Endothelial cell of umbilical vein (primary cell): Measurements from ENCODE around the gene NXF1. TPM values are rescaled to one million over a fixed set of nuclear protein-coding genes. Genes with fewer than 3 reads are reported as not detected.
"Not testable (repeated sequence)": the region's sequence is repeated elsewhere in the genome, so short reads cannot be mapped to it uniquely, and the experiment has no call there.

Experiments used
- BruUV-seq: library from RNA; stranded (reverse); fragments of 400-500 nt; replicated peaks from 2 replicates; lab custom pipeline; 2021; lab: Mats Ljungman, UMichigan
- CTCF ChIA-PET: fragments of 300-600, 350-600 bp; sonication (Branson Sonifier 250); formaldehyde crosslinking; loops from one replicate; lab custom pipeline; 2021; ENCODE audit warnings: antibody characterized with exemption, inconsistent platforms; lab: Charles Lee
- POLR2A ChIA-PET: fragments of 300-600, 350-600 bp; sonication (Branson Sonifier 250); formaldehyde crosslinking; loops from one replicate; lab custom pipeline; 2021; ENCODE audit warnings: antibody characterized with exemption, inconsistent platforms; lab: Charles Lee
- DNase-seq: peaks from one replicate; pipeline ENCODE4 v3.0.0-alpha.2; 2011; ENCODE audit warnings: low read depth, low spot score
- FAIRE-seq: peaks from 2 replicates; lab custom pipeline; 2011; peaks lifted over from hg19 to GRCh38; lab: Jason Lieb, UNC
- H2AFZ ChIP-seq: 2 replicates; pipeline ENCODE4 v1.6.0; 2012; ENCODE audit warnings: low read depth, low read length, control low read depth, inconsistent platforms
- H3K27ac ChIP-seq: 2 replicates; pipeline ENCODE4 v1.5.1; 2011; ENCODE audit warnings: low read depth, mild to moderate bottlenecking, control low read depth, low read length, moderate library complexity; ENCODE audit not compliant: insufficient read depth
- H3K27me3 ChIP-seq, 2 experiments: 2 replicates each; pipeline versions ENCODE4 v1.6.0 to v1.6.1; 2011; ENCODE audit warnings: low read length in 2 of 2, mixed read lengths in 1 of 2; ENCODE audit not compliant: control insufficient read depth in 2 of 2, insufficient read depth in 2 of 2
- H3K36me3 ChIP-seq, 2 experiments: 2 replicates in 1 of 2; 3 replicates in 1 of 2; pipeline ENCODE4 v1.5.1; 2011; ENCODE audit warnings: low read length in 2 of 2, mild to moderate bottlenecking in 1 of 2, moderate library complexity in 1 of 2; ENCODE audit not compliant: control insufficient read depth in 2 of 2, insufficient read depth in 2 of 2; ENCODE audit errors: extremely low read depth in 1 of 2
- H3K4me1 ChIP-seq: 3 replicates; pipeline ENCODE4 v1.5.1; 2011; ENCODE audit warnings: mild to moderate bottlenecking, low read length; ENCODE audit not compliant: control insufficient read depth, insufficient read depth; ENCODE audit errors: extremely low read depth
- H3K4me2 ChIP-seq: 2 replicates; pipeline ENCODE4 v1.6.1; 2011; ENCODE audit warnings: low read length, control low read depth, mixed read lengths; ENCODE audit not compliant: insufficient read depth
- H3K4me3 ChIP-seq, 3 experiments: fragments of 200-600 bp in 1 of 3; sonication (generic), shearing (Covaris generic) in 1 of 3; replicated peaks in 1 of 3; 2 replicates each; pipeline ENCODE4 v1.5.1; 2011 to 2016; ENCODE audit warnings: control low read depth in 3 of 3, low read length in 3 of 3, mild to moderate bottlenecking in 2 of 3, inconsistent platforms in 1 of 3, low read depth in 1 of 3, moderate library complexity in 1 of 3; ENCODE audit not compliant: insufficient read depth in 1 of 3
- H3K79me2 ChIP-seq: 2 replicates; pipeline ENCODE4 v1.6.0; 2012; ENCODE audit warnings: low read length, inconsistent platforms; ENCODE audit not compliant: control insufficient read depth, insufficient read depth
- H3K9ac ChIP-seq: replicated peaks from 2 replicates; pipeline ENCODE3; 2011; ENCODE audit warnings: low read length, control low read depth; ENCODE audit not compliant: insufficient read depth; ENCODE audit errors: extremely low read depth
- H3K9me1 ChIP-seq: replicated peaks from 3 replicates; pipeline ENCODE4 v1.6.0; 2011; ENCODE audit warnings: mild to moderate bottlenecking, low read length; ENCODE audit not compliant: control insufficient read depth, insufficient read depth; ENCODE audit errors: extremely low read depth
- H3K9me3 ChIP-seq: replicated peaks from 2 replicates; pipeline ENCODE4 v1.5.1; 2012; ENCODE audit warnings: low read length, inconsistent platforms; ENCODE audit not compliant: control insufficient read depth, insufficient read depth
- H4K20me1 ChIP-seq: replicated peaks from 2 replicates; pipeline ENCODE3; 2011; ENCODE audit warnings: mild to moderate bottlenecking, low read length; ENCODE audit not compliant: control insufficient read depth, insufficient read depth; ENCODE audit errors: extremely low read depth
- CTCF ChIP-seq, 2 donors: IDR thresholded peaks; 1 replicate in 1 of 2; 2 replicates in 1 of 2; pipeline ENCODE4 v1.5.1; 2011; ENCODE audit warnings: low read length in 2 of 2, mild to moderate bottlenecking in 2 of 2, moderate library complexity in 2 of 2, control low read depth in 1 of 2, inconsistent platforms in 1 of 2, low read depth in 1 of 2; ENCODE audit not compliant: insufficient read depth in 1 of 2; ENCODE audit errors: extremely low read depth in 1 of 2
- EZH2 ChIP-seq: IDR thresholded peaks from 2 replicates; pipeline ENCODE4 v1.6.1; 2012; ENCODE audit warnings: borderline replicate concordance, low read depth, mild to moderate bottlenecking, moderate library complexity, low read length, inconsistent platforms; ENCODE audit not compliant: severe bottlenecking
- FOS ChIP-seq: IDR thresholded peaks from 2 replicates; pipeline ENCODE4 v1.6.1; 2011; ENCODE audit warnings: mild to moderate bottlenecking, low read length, moderate library complexity, borderline replicate concordance; ENCODE audit not compliant: insufficient read depth
- GATA2 ChIP-seq: IDR thresholded peaks from 2 replicates; pipeline ENCODE4 v1.7.0; 2011; ENCODE audit warnings: low read depth, mild to moderate bottlenecking, moderate library complexity, mixed read lengths, low read length; ENCODE audit not compliant: insufficient read length, insufficient read depth
- JUN ChIP-seq: IDR thresholded peaks from 2 replicates; pipeline ENCODE4 v1.6.1; 2011; ENCODE audit warnings: borderline replicate concordance, low read depth; ENCODE audit not compliant: insufficient read length, insufficient read depth
- MAX ChIP-seq: IDR thresholded peaks from 2 replicates; pipeline ENCODE4 v1.6.1; 2011; ENCODE audit not compliant: insufficient read depth, insufficient read length
- MYC ChIP-seq: IDR thresholded peaks from one replicate; pipeline ENCODE4 v1.6.1; 2011; ENCODE audit warnings: mild to moderate bottlenecking, low read depth, low read length
- POLR2A ChIP-seq: IDR thresholded peaks from 2 replicates; pipeline ENCODE4 v1.6.1; 2012; ENCODE audit warnings: low read depth, mild to moderate bottlenecking, control low read depth, low read length
- POLR2AphosphoS5 ChIP-seq: IDR thresholded peaks from 2 replicates; pipeline ENCODE4 v1.6.1; 2012; ENCODE audit warnings: low read depth, mild to moderate bottlenecking, control low read depth, low read length, moderate library complexity; ENCODE audit not compliant: insufficient read depth
- dilution Hi-C: fragments of 300-500 bp; cut with MboI; formaldehyde crosslinking; loops from one replicate; pipeline ENCODE4 v1.15.0; 2019; ENCODE audit warnings: low sequenced_read_pairs; ENCODE audit not compliant: extremely low pct_ligation_motif_present
- intact Hi-C: fragments of 100-400 bp; cut with micrococcal nuclease; formaldehyde crosslinking; loops from one replicate; pipeline ENCODE4 v1.10.0; 2022
- polyA plus RNA-seq, 4 experiments: library from polyadenylated mRNA; depleted of rRNA in 3 of 4; stranded (reverse) in 3 of 4; unstranded in 1 of 4; fragments of >200 nt; gene quantifications; 2 replicates each; pipeline versions ENCODE4 v1.2.1 to v1.2.3, GENCODE V29; 2011 to 2012; ENCODE audit warnings: missing spikeins in 1 of 4
- total RNA-seq: library from RNA; stranded (reverse); gene quantifications from 2 replicates; pipeline ENCODE4 v1.2.3, GENCODE V29; 2021

NXF1 gene
- total and polyA plus RNA-seq, 2 donors (not counting 3 experiments of a cell fraction or from before 2014, with no cell fraction given) = 74.4 to 101 TPM

- Histone ChIP-seq H3K9ac (no peak overlapping the region), H3K27me3 (no peaks in the 10 kb centered on the region), H3K4me1 (peaks cover 5% of the 10 kb centered on the region), H3K4me3 (no peak overlapping the region), H2AFZ (no peak overlapping the region), H3K9me1 (no peaks in the 10 kb centered on the region), H3K36me3 (peaks cover 0 to 5% of the 10 kb centered on the region in 2 experiments), H3K27ac (no peak overlapping the region), H3K9me3 (no peaks in the 10 kb centered on the region), H3K79me2 (peaks cover 10% of the 10 kb centered on the region), H4K20me1 (no peaks in the 10 kb centered on the region), H3K4me2 (no peak overlapping the region)
- TF ChIP-seq FOS (no peak), POLR2AphosphoS5 (no peak), JUN (no peak), EZH2 (no peak), MAX (no peak), CTCF (IDR thresholded peaks at IDR 0.05; ENCODE audit: extremely low read depth in 1 of 2, insufficient read depth in 1 of 2, low read depth in 1 of 2, low read length in 2 of 2) (no peak), MYC (no peak), POLR2A (no peak), GATA2 (no peak)
- FAIRE-seq (no peak), DNase-seq (no peak)
- CTCF ChIA-PET = interaction anchor here (1.9 to 2.5 kb wide), 2 partner anchors 9 to 23 kb away, joined by 4 to 8 read pairs; no protein-coding TSS in a partner anchor
- dilution Hi-C loops (no loop called here), intact Hi-C loops (loop anchor here (5.0 kb wide), 1 partner anchor 1085 kb away; the partner anchor contains the start of gene MARK2)
- BruUV-seq = no TSS peak
- POLR2A ChIA-PET = no interaction called here
Observed at GRCh38 chr11:62752177-62752785, 53.0 kb downstream of the NXF1 start.

GRCh38 chr11:62749931-62750330, 55.3 kb downstream of the NXF1 start:
- H3K9ac ChIP-seq, BruUV-seq, POLR2A ChIA-PET, CTCF ChIA-PET, H4K20me1 ChIP-seq, H3K4me1 ChIP-seq, FAIRE-seq, H3K36me3 ChIP-seq, DNase-seq, H3K27me3 ChIP-seq, H3K9me3 ChIP-seq, H2AFZ ChIP-seq, H3K4me3 ChIP-seq, dilution Hi-C loops, H3K27ac ChIP-seq, H3K9me1 ChIP-seq, H3K4me2 ChIP-seq: not testable (repeated sequence)
- peaks cover 10% of the 10 kb centered on the region for H3K79me2 ChIP-seq
- intact Hi-C loops = loop anchor here (5.0 kb wide), 1 partner anchor 1087 kb away; the partner anchor contains the start of gene MARK2
